Superior temporal gyrus (tissue), 1 donor: ENCODE results near the gene EVI5.
A peak's percentile ranks its signal among the peaks of the same experiment; 100 is the strongest.
"Not testable (repeated sequence)": the region's sequence is repeated elsewhere in the genome, so short reads cannot be mapped to it uniquely, and the experiment has no call there.

ENCODE experiments used
- DNase-seq: peaks from one replicate; pipeline ENCODE4 v3.0.0-alpha.2; 2016; ENCODE audit errors: extremely low spot score

EVI5 gene

GRCh38 chr1:92792340-92792782 is 7.5 kb upstream of the EVI5 start:
- no peak for DNase-seq

GRCh38 chr1:92791487-92792066 is 6.7 kb upstream of the EVI5 start:
- DNase-seq, result no peak

- DNase-seq, result no peak
Measured at GRCh38 chr1:92790867-92791266, 6.0 kb upstream of the EVI5 start.

- DNase-seq, result no peak
Measured at GRCh38 chr1:92790081-92790480, 5.2 kb upstream of the EVI5 start.

GRCh38 chr1:92786111-92786901 is 1.4 kb upstream of the EVI5 start:
- DNase-seq, result no peak

- no peak for DNase-seq
Measured at GRCh38 chr1:92784021-92784638, 778 bp downstream of the EVI5 start.

- not testable (repeated sequence) for DNase-seq
Measured at GRCh38 chr1:92783550-92783949, 1.4 kb downstream of the EVI5 start.

GRCh38 chr1:92778376-92778775 is 6.5 kb downstream of the EVI5 start:
- no peak for DNase-seq

- peak; percentile 63 for DNase-seq
Measured at GRCh38 chr1:92774407-92774806, 10.5 kb downstream of the EVI5 start.

- not testable (repeated sequence) for DNase-seq
Measured at GRCh38 chr1:92773749-92774148, 11.2 kb downstream of the EVI5 start.

- DNase-seq, result no peak
Measured at GRCh38 chr1:92769856-92770255, 15.1 kb downstream of the EVI5 start.

GRCh38 chr1:92768915-92769314 is 16.0 kb downstream of the EVI5 start:
- no peak for DNase-seq

GRCh38 chr1:92768296-92768695 is 16.6 kb downstream of the EVI5 start:
- no peak for DNase-seq

GRCh38 chr1:92764116-92764515 is 20.8 kb downstream of the EVI5 start:
- DNase-seq, result no peak

GRCh38 chr1:92762355-92762754 is 22.6 kb downstream of the EVI5 start:
- DNase-seq, result no peak

GRCh38 chr1:92759361-92759760 is 25.5 kb downstream of the EVI5 start:
- DNase-seq, result no peak

- no peak for DNase-seq
Measured at GRCh38 chr1:92756537-92756936, 28.4 kb downstream of the EVI5 start.

- peak; percentile 73 for DNase-seq
Measured at GRCh38 chr1:92755541-92756461, 29.1 kb downstream of the EVI5 start.

GRCh38 chr1:92754719-92755050 is 30.2 kb downstream of the EVI5 start:
- no peak for DNase-seq

GRCh38 chr1:92754000-92754718 is 30.7 kb downstream of the EVI5 start:
- no peak for DNase-seq

GRCh38 chr1:92752719-92753118 is 32.2 kb downstream of the EVI5 start:
- no peak for DNase-seq
